ENCODE data around the gene GRID1.
"Not testable (repeated sequence)": the region's sequence is repeated elsewhere in the genome, so short reads cannot be mapped to it uniquely, and the experiment has no call there.

GRID1 gene

DNA sequence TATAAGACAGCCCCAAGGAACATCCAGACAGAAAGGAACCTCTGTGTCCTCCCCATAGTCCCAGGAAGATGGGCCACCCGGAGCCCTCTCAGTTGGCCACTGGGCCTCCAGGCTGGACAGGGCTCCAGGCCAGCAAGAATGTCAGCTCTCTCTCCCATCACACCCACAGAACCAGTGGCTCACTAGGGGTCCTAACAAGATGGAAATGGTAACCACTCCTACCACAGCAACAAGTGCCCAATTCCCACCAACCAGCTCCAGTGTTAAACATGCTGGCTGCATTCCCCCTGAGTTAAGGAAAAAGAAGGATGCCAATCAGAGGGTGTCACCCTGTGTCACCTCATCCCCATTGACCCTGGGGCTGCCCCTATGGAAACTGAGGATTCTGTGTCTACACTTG is 333.0 kb downstream of the GRID1 start:
- TF ChIP-seq, protein P1, sequence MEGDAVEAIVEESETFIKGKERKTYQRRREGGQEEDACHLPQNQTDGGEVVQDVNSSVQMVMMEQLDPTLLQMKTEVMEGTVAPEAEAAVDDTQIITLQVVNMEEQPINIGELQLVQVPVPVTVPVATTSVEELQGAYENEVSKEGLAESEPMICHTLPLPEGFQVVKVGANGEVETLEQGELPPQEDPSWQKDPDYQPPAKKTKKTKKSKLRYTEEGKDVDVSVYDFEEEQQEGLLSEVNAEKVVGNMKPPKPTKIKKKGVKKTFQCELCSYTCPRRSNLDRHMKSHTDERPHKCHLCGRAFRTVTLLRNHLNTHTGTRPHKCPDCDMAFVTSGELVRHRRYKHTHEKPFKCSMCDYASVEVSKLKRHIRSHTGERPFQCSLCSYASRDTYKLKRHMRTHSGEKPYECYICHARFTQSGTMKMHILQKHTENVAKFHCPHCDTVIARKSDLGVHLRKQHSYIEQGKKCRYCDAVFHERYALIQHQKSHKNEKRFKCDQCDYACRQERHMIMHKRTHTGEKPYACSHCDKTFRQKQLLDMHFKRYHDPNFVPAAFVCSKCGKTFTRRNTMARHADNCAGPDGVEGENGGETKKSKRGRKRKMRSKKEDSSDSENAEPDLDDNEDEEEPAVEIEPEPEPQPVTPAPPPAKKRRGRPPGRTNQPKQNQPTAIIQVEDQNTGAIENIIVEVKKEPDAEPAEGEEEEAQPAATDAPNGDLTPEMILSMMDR (IDR thresholded peaks at IDR 0.05; ENCODE audit: low read length), result no peak
- TF ChIP-seq EZH2 (IDR thresholded peaks at IDR 0.05; ENCODE audit: borderline replicate concordance, low read length), result no peak
- no peaks in the 10 kb centered on the region for H3K9me3 ChIP-seq (ENCODE audit: low read length)
- H3K79me2 ChIP-seq (ENCODE audit: insufficient read depth, low read length), result no peaks in the 10 kb centered on the region
- no peak overlapping the region for H3K9ac ChIP-seq (ENCODE audit: low read length)
- H2AFZ ChIP-seq (ENCODE audit: low read length), result no peak overlapping the region
- H3K4me2 ChIP-seq (ENCODE audit: low read length), result no peak overlapping the region
- H3F3A ChIP-seq (ENCODE audit: insufficient read depth, low read length), result no peaks in the 10 kb centered on the region
- no peak overlapping the region for H3K4me3 ChIP-seq (ENCODE audit: low read depth, low read length, poor library complexity, severe bottlenecking)
- H3K27me3 ChIP-seq (ENCODE audit: insufficient read depth, low read length), result 0 out of 2 replicates have a peak, but pooled peaks cover 4% of the 10 kb centered on the region
- H4K20me1 ChIP-seq (ENCODE audit: insufficient read depth, low read length), result no peaks in the 10 kb centered on the region
- no peaks in the 10 kb centered on the region for H3K4me1 ChIP-seq (ENCODE audit: insufficient read depth, low read length, severe bottlenecking)
- no peaks in the 10 kb centered on the region for H3K36me3 ChIP-seq (ENCODE audit: insufficient read depth, low read length)
- H3K9me2 ChIP-seq (ENCODE audit: low read depth, low read length), result no peaks in the 10 kb centered on the region
- H3K27ac ChIP-seq (ENCODE audit: low read depth, low read length, poor library complexity, severe bottlenecking), result no peak overlapping the region

DNA sequence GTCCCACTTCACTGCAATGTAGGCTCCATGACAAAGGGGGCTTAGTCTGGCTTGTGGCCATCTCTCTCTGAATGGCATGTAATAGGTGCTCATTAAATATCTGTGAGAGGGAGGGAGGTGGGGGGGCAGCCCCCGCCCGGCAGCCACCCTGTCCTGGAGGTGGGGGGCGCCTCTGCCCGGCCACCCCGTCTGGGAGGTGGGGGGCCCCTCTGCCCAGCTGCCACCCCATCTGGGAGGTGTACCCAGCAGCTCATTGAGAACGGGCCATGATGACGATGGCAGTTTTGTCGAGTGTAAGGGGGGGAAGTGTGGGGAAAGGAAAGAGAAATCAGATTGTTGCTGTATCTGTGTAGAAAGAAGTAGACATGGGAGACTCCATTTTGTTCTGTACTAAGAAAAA is 334.5 kb downstream of the GRID1 start:
- H3K4me2 ChIP-seq (ENCODE audit: low read length); H3K79me2 ChIP-seq (ENCODE audit: insufficient read depth, low read length); H3K27ac ChIP-seq (ENCODE audit: low read depth, low read length, poor library complexity, severe bottlenecking); H4K20me1 ChIP-seq (ENCODE audit: insufficient read depth, low read length); H3K4me3 ChIP-seq (ENCODE audit: low read depth, low read length, poor library complexity, severe bottlenecking); H3K9me2 ChIP-seq (ENCODE audit: low read depth, low read length); H3K36me3 ChIP-seq (ENCODE audit: insufficient read depth, low read length); H3K4me1 ChIP-seq (ENCODE audit: insufficient read depth, low read length, severe bottlenecking); H3F3A ChIP-seq (ENCODE audit: insufficient read depth, low read length); H2AFZ ChIP-seq (ENCODE audit: low read length); H3K27me3 ChIP-seq (ENCODE audit: insufficient read depth, low read length); H3K9me3 ChIP-seq (ENCODE audit: low read length); H3K9ac ChIP-seq (ENCODE audit: low read length): not testable (repeated sequence)

DNA sequence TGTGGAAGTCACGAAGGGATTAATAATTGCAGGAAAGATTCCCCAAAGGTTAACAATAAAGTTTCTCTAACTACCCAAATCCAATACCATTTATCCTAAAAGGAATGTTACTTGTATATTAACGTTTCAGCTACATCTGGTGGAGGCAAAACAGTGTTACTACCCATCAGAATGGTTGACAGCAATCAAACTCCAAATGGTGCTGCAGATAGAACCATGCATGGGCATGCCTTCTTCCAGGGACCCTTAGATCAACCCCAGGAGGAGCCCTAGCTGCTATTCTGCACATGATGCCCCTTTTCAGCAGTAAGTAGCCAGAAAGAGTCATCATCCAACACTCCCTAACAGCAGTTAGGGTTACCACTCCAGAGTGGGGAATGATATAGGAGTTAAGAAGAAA is 336.3 kb downstream of the GRID1 start:
- no peak overlapping the region for H3K4me3 ChIP-seq (ENCODE audit: low read depth, low read length, poor library complexity, severe bottlenecking)
- no peaks in the 10 kb centered on the region for H3K9me3 ChIP-seq (ENCODE audit: low read length)
- H3K9me2 ChIP-seq (ENCODE audit: low read depth, low read length), result no peaks in the 10 kb centered on the region
- no peaks in the 10 kb centered on the region for H4K20me1 ChIP-seq (ENCODE audit: insufficient read depth, low read length)
- no peak overlapping the region for H3K9ac ChIP-seq (ENCODE audit: low read length)
- no peak overlapping the region for H3K27ac ChIP-seq (ENCODE audit: low read depth, low read length, poor library complexity, severe bottlenecking)
- no peaks in the 10 kb centered on the region; the same call in 1 of the 2 replicates for H3K27me3 ChIP-seq (ENCODE audit: insufficient read depth, low read length)
- H3K4me2 ChIP-seq (ENCODE audit: low read length), result no peak overlapping the region
- no peaks in the 10 kb centered on the region for H3F3A ChIP-seq (ENCODE audit: insufficient read depth, low read length)
- no peaks in the 10 kb centered on the region for H3K4me1 ChIP-seq (ENCODE audit: insufficient read depth, low read length, severe bottlenecking)
- no peak for TF ChIP-seq EZH2 (IDR thresholded peaks at IDR 0.05; ENCODE audit: borderline replicate concordance, low read length)
- TF ChIP-seq, protein P1 (IDR thresholded peaks at IDR 0.05; ENCODE audit: low read length), result no peak
- H3K79me2 ChIP-seq (ENCODE audit: insufficient read depth, low read length), result no peaks in the 10 kb centered on the region
- no peaks in the 10 kb centered on the region for H3K36me3 ChIP-seq (ENCODE audit: insufficient read depth, low read length)
- no peak overlapping the region for H2AFZ ChIP-seq (ENCODE audit: low read length)

DNA sequence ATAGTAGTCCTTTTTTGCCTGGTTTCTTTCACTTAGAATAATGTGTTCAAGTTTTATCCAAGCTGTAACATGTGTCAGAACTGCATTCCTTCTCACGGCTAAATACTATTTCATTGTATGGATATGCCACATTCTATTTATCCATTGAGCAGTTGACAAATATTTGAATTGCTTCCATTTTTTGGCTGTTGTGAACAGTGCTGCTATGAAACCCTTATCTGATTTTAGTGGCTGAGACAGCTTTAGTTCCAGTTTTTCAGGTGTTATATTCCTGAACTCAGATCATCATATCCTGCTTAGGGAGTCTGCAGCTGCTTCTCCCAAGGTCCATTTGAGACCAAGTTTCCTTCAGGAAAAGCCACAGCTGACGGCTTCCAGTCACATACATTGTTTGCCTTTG is 339.2 kb downstream of the GRID1 start:
- Histone ChIP-seq H3K4me3 (ENCODE audit: low read depth, low read length, poor library complexity, severe bottlenecking) (no peak overlapping the region), H3K36me3 (ENCODE audit: insufficient read depth, low read length) (no peaks in the 10 kb centered on the region), H3K4me2 (ENCODE audit: low read length) (no peak overlapping the region), H3K9me2 (ENCODE audit: low read depth, low read length) (no peaks in the 10 kb centered on the region), H4K20me1 (ENCODE audit: insufficient read depth, low read length) (no peaks in the 10 kb centered on the region), H2AFZ (ENCODE audit: low read length) (no peak overlapping the region), H3F3A (ENCODE audit: insufficient read depth, low read length) (no peaks in the 10 kb centered on the region), H3K9ac (ENCODE audit: low read length) (no peak overlapping the region), H3K27me3 (ENCODE audit: insufficient read depth, low read length) (no peaks in the 10 kb centered on the region; the same call in 1 of the 2 replicates), H3K9me3 (ENCODE audit: low read length) (no peaks in the 10 kb centered on the region), H3K27ac (ENCODE audit: low read depth, low read length, poor library complexity, severe bottlenecking) (no peak overlapping the region), H3K4me1 (ENCODE audit: insufficient read depth, low read length, severe bottlenecking) (no peaks in the 10 kb centered on the region), H3K79me2 (ENCODE audit: insufficient read depth, low read length) (no peaks in the 10 kb centered on the region)
- TF ChIP-seq EZH2 (IDR thresholded peaks at IDR 0.05; ENCODE audit: borderline replicate concordance, low read length), result no peak
